Measurements from ENCODE around the gene FGF16. TPM values are rescaled to one million over a fixed set of nuclear protein-coding genes. Genes with fewer than 3 reads are reported as not detected.
"Not testable (repeated sequence)": the region's sequence is repeated elsewhere in the genome, so short reads cannot be mapped to it uniquely, and the experiment has no call there.

Gene FGF16
- 4.0 TPM for total RNA-seq

DNA sequence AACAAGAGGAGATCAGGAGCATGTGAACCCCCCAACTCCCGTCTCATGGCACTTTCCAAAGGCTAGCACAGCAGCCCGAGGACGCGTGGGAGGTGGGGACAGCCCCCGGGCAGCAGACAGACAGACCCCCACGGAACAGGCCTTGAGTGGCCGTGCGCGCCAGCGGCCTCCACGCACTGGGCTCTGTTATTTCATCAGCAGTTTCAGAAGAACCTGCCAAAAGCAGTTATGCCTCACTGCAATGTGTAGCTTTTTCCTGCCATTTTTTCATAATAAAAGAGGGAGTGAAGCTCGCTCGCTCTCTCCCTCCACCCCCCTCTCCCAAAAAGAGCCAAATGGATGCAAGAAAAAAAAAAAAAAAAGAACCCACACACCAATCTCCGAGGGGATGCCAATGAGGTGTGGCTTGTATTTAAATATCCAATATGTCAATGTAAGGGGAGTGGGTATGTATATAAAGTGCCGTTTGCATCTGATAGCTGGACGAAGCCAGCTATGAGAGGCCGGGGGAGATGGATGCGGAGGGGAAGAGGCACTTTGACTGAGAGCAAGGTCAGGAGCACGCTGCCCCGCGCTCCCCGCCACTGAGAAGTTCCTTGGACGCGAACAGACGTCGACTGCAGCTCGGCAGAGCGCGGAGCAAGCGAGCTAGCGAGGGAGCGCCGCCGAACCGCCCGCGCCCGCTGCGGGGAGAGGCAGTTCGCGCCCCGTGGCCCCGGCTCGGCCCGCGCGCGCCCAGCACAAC, at the start of gene FGF16:
Gene FGF16, plus strand, starts transcription at position 482 of the 745 bp plus-strand sequence. CDS start 286 bp downstream, outside the sequence.
- DNase-seq (ENCODE audit: low read depth in 2 of 3, low spot score in 2 of 3), result peak in 1 of 3 donors; percentile 19

GRCh38 chrX:77398330-77398954, 48.7 kb upstream of the FGF16 start:
- no peak for DNase-seq (ENCODE audit: low read depth in 2 of 3, low spot score in 2 of 3)

DNA sequence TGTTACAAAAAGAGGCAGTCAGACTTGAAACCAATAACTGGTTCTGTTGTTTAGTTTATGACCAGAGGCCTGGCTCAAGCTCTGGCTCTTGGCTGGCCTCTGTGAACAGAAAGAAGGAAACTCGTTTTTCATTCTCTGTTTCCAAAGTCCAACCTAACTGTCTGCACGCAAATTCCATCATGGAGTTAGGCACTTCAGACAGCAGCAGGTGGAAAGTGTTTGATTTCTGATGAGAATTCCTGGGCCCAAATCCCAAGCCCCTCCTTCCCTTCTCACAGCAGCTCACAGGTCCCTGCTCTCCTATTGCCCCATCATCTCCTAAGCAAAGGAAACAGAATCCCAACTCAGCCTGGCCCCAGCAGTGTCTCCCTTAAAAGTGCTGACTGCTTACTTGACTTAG, 42.8 kb upstream of the FGF16 start:
- DNase-seq (ENCODE audit: low read depth in 2 of 3, low spot score in 2 of 3), result no peak

DNA sequence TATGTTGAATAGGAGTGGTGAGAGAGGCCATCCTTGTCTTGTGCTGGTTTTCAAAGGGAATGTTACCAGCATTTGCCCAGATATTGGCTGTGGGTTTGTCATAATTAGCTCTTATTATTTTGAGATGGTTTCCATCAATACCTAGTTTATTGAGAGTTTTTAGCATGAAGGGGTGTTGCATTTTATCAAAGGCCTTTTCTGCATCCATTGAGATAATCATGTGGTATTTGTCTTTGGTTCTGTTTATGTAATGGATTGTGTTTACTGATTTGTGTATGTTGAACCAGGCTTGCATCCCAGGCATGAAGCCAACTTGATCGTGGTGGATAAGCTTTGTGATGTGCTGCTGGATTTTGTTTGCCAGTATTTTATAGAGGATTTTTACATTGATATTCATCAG, 39.4 kb upstream of the FGF16 start:
- DNase-seq (ENCODE audit: low read depth in 2 of 3, low spot score in 2 of 3), result not testable (repeated sequence)

- DNase-seq (ENCODE audit: low read depth in 2 of 3, low spot score in 2 of 3), result no peak
Measured at GRCh38 chrX:77412631-77413030, 34.6 kb upstream of the FGF16 start.

GRCh38 chrX:77415161-77415560, 32.0 kb upstream of the FGF16 start:
- DNase-seq (ENCODE audit: low read depth in 2 of 3, low spot score in 2 of 3), result no peak

DNA sequence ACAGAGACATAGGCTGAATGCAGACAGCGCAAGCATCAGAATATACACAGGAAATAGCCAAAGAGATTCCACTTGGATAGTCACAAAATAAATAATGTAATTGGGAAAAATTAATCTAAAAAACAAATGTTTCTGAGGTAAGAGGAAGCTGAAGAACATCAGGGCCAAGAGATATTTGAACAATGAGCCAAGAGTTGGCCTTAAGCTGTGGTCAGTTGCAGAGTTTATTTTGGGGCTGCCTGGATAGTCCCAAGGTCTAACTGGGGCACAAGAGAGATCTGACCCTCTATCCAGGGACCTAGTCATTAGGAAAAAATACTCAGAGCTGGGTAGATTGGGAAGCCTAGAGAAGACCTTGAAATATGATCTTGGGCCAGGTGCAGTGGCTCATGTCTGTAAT, 31.3 kb upstream of the FGF16 start:
- DNase-seq (ENCODE audit: low read depth in 2 of 3, low spot score in 2 of 3), result no peak

GRCh38 chrX:77422891-77423648, 24.1 kb upstream of the FGF16 start:
- no peak for DNase-seq (ENCODE audit: low read depth in 2 of 3, low spot score in 2 of 3)

DNA sequence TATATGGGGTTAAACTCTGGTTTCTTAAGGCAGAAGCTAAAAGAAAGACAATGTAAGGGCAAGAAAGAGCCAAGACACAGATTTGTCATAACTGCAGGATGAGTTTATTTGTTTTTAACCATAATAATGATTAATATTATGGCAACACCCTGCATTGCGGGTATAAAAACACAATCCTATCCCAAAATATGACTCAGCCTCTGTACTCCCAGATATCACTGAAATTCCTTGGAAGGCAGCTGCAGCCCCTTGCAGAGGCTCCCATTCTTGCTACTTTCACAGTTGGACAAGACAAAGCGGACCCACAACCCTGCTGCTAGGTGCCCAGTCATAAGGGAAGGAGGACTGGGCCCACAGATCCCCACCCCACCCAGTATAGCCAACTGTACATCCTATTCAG, 20.4 kb upstream of the FGF16 start:
- no peak for DNase-seq (ENCODE audit: low read depth in 2 of 3, low spot score in 2 of 3)

GRCh38 chrX:77427611-77428010, 19.6 kb upstream of the FGF16 start:
- DNase-seq (ENCODE audit: low read depth in 2 of 3, low spot score in 2 of 3), result no peak

DNA sequence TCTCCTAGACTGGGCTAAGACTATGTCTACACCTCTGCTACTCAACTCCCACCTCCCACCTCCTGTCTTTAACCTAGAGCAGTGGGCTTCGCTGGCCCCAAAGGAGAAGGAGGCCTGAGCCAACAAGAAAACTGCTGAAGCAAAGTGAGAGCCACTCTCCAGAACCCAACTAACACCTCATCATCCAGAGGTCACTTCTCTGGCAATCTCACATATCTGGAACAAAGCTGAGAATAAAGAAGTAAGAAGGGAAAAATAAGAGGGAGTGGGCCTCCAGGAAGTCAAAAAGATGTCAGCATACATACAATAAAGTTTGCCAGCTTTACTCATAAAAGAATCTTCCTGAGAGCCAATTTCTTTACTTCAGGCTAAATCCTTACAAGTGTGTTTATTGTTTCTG, 18.6 kb upstream of the FGF16 start:
- DNase-seq (ENCODE audit: low read depth in 2 of 3, low spot score in 2 of 3), result no peak

DNA sequence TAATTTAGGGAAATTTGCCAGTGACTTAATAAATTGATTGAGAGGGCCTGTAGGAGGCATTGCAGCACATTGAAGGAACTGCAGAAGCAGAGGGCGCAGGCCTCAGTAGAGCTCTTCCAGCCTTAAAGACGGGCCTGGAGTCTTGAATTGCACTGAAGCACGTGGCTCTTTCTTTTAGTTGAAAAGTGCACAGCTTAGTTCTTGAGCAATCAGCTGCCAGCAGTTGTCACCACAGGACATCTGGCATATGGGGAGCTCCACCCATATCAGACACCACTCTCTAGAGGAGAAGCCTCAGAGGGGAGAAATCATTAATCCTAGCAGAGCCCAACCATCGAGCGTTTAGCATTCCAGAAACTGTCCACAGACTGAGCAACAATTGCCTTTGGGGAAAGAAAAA, 16.0 kb upstream of the FGF16 start:
- DNase-seq (ENCODE audit: low read depth in 2 of 3, low spot score in 2 of 3), result peak in 2 of 3 donors; percentile 28 to 66

- no peak for DNase-seq (ENCODE audit: low read depth in 2 of 3, low spot score in 2 of 3)
Measured at GRCh38 chrX:77433001-77433400, 14.2 kb upstream of the FGF16 start.

- DNase-seq (ENCODE audit: low read depth in 2 of 3, low spot score in 2 of 3), result no peak
Measured at GRCh38 chrX:77434962-77435361, 12.2 kb upstream of the FGF16 start.

- no peak for DNase-seq (ENCODE audit: low read depth in 2 of 3, low spot score in 2 of 3)
Measured at GRCh38 chrX:77436271-77436670, 10.9 kb upstream of the FGF16 start.

- no peak for DNase-seq (ENCODE audit: low read depth in 2 of 3, low spot score in 2 of 3)
Measured at GRCh38 chrX:77436682-77437081, 10.5 kb upstream of the FGF16 start.

DNA sequence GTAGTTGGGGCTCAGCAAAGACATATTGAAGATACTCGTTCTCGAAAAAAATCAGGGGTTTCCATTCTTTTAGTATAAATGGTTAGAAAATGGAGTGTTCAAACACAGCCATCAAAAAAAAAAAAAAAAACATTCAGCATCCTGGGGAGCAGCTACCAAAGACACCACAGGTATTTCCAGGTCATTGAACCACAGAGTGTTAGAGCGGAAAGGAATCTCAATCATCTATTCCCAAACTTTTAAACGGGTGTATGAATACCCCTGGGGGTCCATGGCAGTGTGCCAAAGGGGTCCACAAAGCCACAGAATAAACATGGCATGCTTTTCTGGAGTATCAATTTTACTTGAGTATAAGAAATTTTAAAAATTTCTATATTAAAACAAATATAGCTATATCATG, 6.9 kb upstream of the FGF16 start:
- no peak for DNase-seq (ENCODE audit: low read depth in 2 of 3, low spot score in 2 of 3)

DNA sequence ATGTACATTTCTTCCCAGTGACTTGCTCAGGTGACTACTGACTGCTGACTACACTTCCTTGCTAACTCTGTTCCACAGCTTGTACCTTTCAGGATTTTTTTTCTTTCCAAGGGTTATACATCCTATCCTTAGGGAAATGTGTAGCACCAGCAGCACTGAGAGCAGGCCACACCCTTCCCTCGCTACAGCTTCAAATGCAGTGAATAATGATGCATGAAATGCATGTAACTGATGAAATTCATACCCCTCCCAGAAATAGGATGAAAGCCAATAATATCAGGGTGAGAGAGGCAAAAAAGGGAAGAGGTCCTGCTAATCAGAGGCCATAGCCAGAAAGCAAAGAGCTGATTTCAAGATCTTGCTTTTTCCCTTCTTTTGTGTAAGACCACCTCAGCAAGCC, 6.2 kb upstream of the FGF16 start:
- no peak for DNase-seq (ENCODE audit: low read depth in 2 of 3, low spot score in 2 of 3)

- DNase-seq (ENCODE audit: low read depth in 2 of 3, low spot score in 2 of 3), result no peak
Measured at GRCh38 chrX:77441479-77441878, 5.7 kb upstream of the FGF16 start.

GRCh38 chrX:77442728-77443127, 4.5 kb upstream of the FGF16 start:
- DNase-seq (ENCODE audit: low read depth in 2 of 3, low spot score in 2 of 3), result no peak

GRCh38 chrX:77444075-77444474, 3.1 kb upstream of the FGF16 start:
- DNase-seq (ENCODE audit: low read depth in 2 of 3, low spot score in 2 of 3), result no peak

GRCh38 chrX:77444545-77444944, 2.6 kb upstream of the FGF16 start:
- peak in 1 of 3 donors; percentile 16 for DNase-seq (ENCODE audit: low read depth in 2 of 3, low spot score in 2 of 3)

All from hematopoietic multipotent progenitor cell (in vitro differentiated cells).